HG03159 (cell line): ENCODE measurements around the gene MAP3K4.

ENCODE experiments used
- ATAC-seq: cut with Tn5 transposase; IDR thresholded peaks from one replicate; pipeline ENCODE4 v1.9.1; 2021; ENCODE audit warnings: mild to moderate bottlenecking, moderate library complexity; ENCODE audit not compliant: unreplicated experiment

Gene MAP3K4

GRCh38 chr6:161162722-161163121 lies 171.2 kb downstream of the MAP3K4 start:
- no peak for ATAC-seq

- no peak for ATAC-seq
Measured at GRCh38 chr6:161163466-161164181, 172.1 kb downstream of the MAP3K4 start.

GRCh38 chr6:161164182-161164625 lies 172.6 kb downstream of the MAP3K4 start:
- no peak for ATAC-seq

GRCh38 chr6:161166176-161166575 lies 174.6 kb downstream of the MAP3K4 start:
- no peak for ATAC-seq

GRCh38 chr6:161166677-161167076 lies 175.1 kb downstream of the MAP3K4 start:
- no peak for ATAC-seq
